Omental fat pad (tissue), 4 donors: Measurements from ENCODE around the gene SLC16A5. TPM values are rescaled to one million over a fixed set of nuclear protein-coding genes. Genes with fewer than 3 reads are reported as not detected.

Experiments
- ATAC-seq: fragments of 150-250 bp; one replicate; pipeline ENCODE4 v1.9.1; 2016; ENCODE audit warnings: mild to moderate bottlenecking, moderate library complexity; ENCODE audit not compliant: low FRiP score
- DNase-seq: peaks from one replicate; pipeline ENCODE4 v3.0.0-alpha.2; 2019; ENCODE audit warnings: low spot score
- total RNA-seq, 4 donors: library from RNA; depleted of rRNA; stranded (reverse); fragments of >200 nt; gene quantifications; one replicate each; pipeline ENCODE4 v1.1.0, GENCODE V29; 2016
- TF ChIP-seq, protein P1 (sequence below), 3 donors: fragments of 450-650 bp; IDR thresholded peaks; one replicate each; pipeline ENCODE4 v1.5.1; 2016 to 2017; ENCODE audit warnings: antibody characterized with exemption in 3 of 3, mild to moderate bottlenecking in 3 of 3, moderate library complexity in 2 of 3

SLC16A5 gene
- total RNA-seq, 4 donors from 2014 or later: 12.0 to 22.7 (median 16.4) TPM

DNA sequence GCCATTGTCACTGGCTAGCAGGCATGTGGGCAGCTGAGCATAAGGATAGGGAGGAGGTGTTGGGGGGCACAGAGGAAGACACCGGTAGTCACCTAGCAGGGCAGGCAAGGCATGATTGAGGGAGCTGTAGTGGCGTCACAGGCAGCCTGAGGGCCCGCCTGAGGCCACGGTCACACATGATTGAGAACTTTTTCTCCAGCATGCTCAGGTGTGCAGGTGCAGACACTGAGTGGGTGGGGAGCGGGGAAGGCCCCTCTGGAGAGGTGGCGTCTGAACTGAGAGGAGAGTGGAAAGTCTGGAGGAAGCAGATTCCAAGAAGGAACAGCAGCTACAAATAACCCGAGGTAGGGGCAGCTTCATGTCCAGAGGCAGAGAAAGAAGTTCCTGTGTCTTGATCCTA is 11.1 kb downstream of the SLC16A5 start:
- TF ChIP-seq, protein P1, sequence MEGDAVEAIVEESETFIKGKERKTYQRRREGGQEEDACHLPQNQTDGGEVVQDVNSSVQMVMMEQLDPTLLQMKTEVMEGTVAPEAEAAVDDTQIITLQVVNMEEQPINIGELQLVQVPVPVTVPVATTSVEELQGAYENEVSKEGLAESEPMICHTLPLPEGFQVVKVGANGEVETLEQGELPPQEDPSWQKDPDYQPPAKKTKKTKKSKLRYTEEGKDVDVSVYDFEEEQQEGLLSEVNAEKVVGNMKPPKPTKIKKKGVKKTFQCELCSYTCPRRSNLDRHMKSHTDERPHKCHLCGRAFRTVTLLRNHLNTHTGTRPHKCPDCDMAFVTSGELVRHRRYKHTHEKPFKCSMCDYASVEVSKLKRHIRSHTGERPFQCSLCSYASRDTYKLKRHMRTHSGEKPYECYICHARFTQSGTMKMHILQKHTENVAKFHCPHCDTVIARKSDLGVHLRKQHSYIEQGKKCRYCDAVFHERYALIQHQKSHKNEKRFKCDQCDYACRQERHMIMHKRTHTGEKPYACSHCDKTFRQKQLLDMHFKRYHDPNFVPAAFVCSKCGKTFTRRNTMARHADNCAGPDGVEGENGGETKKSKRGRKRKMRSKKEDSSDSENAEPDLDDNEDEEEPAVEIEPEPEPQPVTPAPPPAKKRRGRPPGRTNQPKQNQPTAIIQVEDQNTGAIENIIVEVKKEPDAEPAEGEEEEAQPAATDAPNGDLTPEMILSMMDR (IDR thresholded peaks at IDR 0.05): no peak
- DNase-seq (no peak), ATAC-seq (no peak)

DNA sequence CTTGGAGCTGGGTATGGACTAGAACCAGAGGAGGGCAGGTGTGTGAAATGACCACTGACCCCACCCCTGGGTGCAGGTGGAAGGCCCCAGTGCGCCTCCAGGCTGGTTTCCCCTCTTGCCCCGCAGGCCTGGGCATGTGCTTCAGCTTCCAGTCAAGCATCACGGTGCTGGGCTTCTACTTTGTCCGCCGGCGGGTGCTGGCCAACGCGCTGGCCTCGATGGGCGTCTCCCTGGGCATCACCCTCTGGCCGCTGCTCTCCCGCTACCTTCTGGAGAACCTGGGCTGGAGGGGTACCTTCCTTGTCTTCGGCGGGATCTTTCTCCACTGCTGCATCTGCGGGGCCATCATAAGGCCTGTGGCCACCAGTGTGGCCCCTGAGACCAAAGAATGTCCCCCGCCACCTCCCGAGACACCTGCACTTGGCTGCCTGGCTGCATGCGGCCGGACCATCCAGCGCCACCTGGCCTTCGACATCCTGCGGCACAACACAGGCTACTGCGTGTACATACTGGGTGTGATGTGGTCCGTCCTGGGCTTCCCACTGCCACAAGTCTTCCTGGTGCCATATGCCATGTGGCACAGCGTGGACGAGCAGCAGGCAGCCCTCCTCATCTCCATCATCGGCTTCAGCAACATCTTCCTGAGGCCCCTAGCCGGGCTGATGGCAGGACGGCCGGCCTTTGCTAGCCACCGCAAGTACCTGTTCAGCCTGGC is 12.3 kb downstream of the SLC16A5 start:
- ATAC-seq (no peak), DNase-seq (no peak)
- TF ChIP-seq, protein P1 (IDR thresholded peaks at IDR 0.05): no peak

DNA sequence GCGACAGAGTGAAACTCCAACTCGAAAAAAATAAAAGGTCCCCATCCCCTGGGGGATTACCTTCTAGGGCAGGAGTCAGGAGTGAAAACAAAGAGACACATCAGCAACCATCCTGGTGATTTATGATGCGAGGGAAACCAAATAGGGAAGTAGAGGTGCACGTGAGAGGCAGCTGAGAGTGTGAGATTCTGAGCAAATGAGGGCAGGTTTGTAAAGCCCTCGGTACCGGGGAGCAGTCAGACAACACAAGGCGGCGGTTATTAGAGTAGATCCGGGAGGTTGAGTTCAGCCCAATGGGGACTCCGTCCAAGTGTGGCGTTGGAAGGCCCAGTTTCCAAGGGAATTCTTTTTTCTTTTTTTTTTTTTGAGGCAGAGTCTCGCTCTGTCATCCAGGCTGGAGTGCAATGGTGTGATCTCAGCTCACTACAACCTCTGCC is 14.6 kb downstream of the SLC16A5 start:
- ATAC-seq: no peak
- TF ChIP-seq, protein P1 (IDR thresholded peaks at IDR 0.05): no peak
- DNase-seq: no peak

DNA sequence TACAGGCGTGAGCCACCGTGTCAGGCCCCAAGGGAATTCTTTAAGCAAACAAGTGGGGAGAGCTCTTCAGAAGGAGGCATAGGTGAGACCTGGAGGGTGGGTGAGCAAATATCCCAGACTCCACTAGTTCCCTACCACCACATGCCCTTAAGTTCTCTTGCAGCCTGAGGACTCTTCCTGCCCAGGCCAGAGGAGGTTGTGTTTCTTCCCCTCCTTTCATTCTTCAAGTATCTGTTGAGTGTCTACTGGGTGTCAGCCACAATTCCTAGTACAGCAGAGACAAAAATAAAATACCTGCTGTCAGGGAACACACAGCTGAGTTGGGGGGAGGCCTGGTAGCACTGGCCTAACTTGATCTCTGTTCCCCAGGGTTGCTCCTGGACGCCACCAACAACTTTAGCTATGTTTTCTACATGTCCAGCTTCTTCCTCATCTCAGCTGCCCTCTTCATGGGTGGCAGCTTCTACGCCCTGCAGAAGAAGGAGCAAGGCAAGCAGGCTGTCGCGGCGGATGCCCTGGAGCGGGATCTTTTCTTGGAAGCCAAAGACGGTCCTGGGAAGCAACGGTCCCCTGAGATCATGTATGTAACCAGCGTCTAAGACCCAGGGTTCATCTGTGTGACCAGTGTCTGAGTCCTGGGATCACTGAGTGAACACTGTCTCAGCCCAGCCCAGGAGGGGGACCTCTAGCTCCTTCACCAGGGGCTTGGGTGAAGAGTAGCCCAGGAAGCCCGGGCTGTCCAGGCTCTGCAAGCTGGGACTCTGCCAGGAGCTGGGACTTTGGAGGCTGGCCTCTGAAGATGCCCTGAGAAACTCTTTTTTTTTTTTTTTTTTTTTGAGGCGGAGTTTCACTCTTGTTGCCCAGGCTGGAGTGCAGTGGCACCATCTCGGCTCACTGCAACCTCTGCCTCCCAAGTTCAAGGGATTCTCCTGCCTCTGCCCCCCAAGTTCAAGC is 16.1 kb downstream of the SLC16A5 start:
- ATAC-seq (no peak), DNase-seq (no peak)
- TF ChIP-seq, protein P1 (IDR thresholded peaks at IDR 0.05): no peak

DNA sequence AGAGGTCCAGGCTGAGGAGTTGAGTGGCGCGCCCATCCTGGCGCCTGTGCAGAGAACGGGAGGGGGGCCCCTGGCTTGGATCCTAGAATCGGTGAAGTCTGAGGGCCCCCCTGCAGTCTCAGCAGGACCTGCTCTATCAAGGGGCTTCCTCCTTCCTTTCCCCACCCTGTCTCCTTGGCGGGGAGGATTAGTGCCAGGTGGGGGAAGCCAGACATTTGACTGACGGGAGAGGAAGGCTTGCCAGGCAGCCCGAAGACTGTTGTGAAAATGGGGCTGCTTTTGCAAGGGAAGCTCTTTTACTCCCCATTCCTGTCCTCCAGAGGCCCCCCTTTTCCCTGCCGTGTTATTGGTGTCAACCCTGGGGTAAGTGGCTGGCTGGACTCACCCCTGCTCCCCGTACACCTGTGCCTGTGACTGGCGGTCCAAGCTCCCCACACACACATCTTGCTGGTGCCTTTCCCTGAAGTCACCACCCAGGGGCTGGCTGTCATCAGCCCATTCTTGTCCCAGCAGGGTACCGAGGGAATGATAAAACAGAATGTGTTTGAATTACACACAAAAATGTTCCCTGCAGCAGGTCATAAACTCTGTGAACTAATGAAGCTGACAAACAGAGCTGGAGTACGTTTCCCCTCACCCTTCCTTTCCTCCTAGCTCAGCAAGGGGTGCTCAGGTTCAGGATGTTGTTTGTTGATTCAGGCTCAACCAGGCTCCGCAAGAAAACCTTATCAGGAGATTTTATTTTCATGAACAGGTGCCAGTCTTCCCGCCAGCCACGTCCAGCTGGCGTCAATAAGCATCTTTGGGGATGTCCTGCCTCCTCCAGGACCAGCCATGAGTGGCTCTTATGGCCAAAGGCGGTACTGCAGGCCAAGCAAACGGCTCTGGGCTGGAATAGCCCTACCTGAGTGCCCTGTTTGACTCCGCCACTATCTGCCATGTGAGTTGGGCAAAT is 17.6 kb downstream of the SLC16A5 start:
- ATAC-seq (peak; percentile 68), DNase-seq (no peak)
- TF ChIP-seq, protein P1 (IDR thresholded peaks at IDR 0.05): no peak

DNA sequence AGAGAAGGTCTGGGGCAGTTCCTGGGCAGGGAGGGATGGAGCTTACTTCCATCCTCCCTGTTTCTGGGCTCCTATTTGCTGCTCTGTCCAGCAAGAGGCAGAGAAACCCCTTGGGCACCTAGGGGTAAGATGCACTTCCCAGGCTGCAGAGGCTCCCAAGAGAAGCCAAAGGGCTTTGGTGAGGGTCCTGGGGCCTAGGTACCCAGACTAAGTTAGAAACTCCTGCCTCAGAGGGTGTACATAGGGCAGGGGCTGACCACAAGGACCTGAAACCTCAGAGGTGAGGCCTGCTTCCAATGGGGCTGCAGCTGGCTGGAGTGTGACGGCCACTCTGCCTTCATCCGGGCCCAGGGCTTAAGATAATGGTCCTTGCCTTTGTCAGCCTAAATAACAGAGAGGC is 20.4 kb downstream of the SLC16A5 start:
- TF ChIP-seq, protein P1 (IDR thresholded peaks at IDR 0.05): no peak
- DNase-seq (no peak), ATAC-seq (no peak)
